CD4-positive, alpha-beta T cell treated with Interleukin-4 for 4 hours (primary cell): ENCODE results near the gene ARHGEF10L.
"Not testable (repeated sequence)": the region's sequence is repeated elsewhere in the genome, so short reads cannot be mapped to it uniquely, and the experiment has no call there.

Experiments
- DNase-seq: peaks from one replicate; pipeline ENCODE4 v3.0.0-alpha.2; 2020

Gene ARHGEF10L

DNA sequence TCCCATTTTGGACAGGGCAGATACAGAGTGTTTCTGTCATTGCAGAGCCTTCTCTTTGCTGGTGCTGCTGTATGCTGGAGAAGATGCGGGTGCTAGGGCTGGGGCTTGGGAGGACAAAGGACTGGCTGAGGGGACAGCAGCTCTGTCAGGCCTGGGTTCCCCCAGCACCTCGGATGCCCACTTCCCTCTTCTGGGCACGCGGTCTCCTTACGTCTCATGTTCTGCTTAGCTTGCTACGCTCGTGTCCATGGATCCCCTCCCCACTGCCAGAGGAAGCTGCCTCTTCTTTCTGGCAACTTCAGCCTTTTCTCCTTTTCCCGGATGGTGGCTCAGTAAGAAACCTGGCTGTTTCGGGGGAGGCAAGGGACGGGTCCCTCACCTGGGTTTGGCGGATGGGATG, 75.7 kb downstream of the ARHGEF10L start:
- no peak for DNase-seq

DNA sequence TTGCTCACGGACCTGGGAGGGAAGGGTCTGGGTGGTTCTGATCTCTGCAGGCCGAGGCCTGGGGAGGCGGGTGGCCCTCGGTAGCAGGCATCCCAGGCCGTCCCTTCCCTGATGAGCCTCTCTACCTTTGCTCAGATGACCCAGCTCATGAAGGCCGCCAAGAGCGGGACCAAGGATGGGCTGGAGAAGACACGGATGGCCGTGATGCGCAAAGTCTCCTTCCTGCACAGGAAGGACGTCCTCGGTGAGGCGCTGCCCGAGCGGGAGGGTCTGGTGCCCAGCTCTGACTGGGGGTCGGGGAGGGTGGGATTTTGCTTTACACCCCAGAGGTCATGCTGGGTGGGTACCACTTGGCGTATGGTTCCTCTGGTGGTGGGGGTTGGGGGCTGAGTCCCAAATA, 76.5 kb downstream of the ARHGEF10L start:
- no peak for DNase-seq

DNA sequence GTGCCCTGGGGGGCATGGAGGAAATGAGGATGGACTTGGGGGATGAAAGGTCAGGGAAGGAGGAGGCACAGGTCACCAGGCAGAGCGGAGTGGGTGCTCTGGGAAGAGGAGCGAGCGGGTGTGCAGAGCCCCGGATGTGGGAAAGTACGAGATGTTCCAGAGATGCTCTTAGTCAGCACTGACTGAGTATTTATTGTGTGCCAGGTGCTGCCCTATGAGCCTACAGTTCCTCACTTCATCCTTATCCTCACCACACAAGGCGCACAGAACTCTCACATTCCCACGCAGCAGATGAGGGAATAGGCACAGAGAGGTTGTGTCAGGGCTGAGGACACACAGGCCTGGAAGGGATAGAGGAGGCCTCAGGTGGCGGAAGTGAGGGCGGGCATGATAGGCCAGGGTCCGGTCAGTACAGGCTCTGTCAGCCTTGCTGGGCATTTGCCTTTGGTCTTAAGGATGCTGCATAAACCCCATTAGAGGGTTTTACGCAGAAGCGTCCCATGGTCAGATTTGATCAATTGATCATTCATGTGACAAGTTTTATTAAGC, 77.3 kb downstream of the ARHGEF10L start:
- DNase-seq = no peak

DNA sequence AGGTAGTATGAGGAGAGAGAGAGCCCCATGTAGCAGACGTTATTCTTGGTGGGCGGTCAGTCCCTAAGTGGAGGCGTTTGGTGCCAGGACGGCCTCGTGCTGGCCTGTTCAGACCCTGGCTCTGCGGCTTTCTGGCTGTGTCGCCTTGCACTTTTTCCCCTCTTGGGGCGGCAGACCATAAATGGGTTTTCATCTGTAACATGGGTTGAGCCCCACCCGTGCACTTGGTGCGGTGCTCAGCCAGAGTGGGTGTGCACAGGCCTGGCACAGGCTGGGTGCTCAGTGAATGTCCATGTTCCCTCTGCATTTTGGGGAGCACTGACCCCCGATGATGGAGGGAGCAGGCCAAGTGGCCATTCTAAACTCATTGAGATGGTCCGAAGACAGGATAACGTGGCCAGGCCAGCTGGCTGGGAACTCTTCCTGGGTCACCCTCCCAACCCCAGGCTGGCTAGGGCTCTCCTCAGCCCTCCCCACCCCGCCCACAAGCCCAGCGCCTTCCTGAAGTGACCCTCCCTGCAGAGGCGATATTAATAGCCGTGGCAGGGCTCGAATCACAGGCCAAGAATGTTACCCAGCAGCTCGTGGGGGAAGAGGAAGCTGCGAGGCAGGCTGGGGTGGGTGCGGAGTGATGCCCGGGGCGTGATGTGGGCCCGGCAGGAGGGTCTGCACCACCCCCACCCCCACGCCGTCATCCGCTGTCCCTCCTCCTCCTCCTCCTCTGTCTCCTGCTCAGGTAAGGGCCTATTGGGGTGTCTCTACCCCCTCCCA, 78.5 kb downstream of the ARHGEF10L start:
- no peak for DNase-seq

DNA sequence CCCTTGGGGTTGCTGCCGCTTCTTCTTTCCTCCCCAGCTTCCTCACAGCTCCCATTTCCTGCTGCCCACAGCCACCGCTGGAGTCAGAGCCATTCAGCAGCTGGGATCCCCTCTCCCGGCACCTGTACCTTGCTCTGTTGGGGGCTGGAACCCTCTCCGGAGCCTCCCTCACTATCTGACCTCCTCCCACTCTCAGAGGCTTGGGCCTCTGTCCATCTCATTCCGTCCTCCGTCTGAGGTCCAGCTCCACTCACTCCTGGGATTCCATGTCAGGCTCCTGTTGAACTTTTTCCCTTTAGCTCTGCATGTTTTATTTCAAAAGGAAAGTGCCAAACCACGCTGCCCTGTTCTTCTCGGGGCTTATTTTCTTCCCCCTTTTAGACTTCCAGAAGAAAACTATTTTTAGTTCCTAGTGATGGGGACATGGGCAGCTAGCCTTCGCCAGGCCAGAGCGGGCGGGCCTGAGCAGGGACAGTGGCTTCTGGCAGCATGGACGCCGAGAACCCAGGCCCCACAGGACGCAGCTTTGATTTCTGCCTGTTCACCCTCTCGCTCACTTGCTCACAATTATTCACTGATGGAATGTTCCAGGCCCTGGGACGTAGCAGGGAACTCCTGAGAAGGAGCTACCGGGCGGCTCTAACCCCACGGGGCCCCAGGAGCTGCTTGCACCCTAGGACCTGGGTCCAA, 79.2 kb downstream of the ARHGEF10L start:
- no peak for DNase-seq

DNA sequence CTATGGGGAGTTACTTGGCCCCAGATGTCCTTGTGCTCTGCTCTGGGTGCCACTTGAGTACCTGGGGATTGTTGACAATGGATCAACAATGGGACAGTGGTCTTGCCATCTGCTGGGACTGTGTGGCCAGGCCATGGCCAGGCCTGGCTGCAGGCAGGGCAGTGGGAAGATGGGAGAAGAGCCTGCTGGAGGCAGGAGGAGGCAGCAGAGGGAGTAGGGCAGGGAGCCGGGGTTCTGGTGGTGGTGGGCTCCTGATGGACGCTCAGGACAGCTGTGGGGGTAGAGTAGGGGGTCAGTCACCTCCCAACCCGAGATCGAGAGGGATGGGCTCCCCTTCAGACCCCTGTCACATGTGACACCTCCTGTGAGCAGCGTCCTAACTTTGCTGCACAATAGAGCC, 81.0 kb downstream of the ARHGEF10L start:
- DNase-seq = no peak

DNA sequence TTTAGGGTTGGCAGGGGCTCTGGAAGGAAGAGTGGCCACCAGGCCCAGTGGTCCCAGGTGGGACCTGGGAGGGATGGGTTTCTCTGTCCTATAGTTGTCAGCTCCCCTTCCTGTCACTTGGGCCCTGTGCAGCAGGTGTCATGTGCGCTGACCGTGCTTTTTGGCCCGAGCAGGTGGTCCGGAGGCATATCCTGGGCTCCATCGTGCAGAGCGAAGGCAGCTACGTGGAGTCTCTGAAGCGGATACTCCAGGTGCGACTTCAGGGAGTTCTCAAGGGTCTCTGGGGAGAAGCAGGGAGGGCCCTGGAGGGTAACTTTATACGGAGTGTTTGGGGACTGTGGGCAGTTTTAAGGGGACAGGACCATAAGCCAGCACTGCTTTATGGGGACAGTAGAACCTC, 82.2 kb downstream of the ARHGEF10L start:
- DNase-seq = no peak

DNA sequence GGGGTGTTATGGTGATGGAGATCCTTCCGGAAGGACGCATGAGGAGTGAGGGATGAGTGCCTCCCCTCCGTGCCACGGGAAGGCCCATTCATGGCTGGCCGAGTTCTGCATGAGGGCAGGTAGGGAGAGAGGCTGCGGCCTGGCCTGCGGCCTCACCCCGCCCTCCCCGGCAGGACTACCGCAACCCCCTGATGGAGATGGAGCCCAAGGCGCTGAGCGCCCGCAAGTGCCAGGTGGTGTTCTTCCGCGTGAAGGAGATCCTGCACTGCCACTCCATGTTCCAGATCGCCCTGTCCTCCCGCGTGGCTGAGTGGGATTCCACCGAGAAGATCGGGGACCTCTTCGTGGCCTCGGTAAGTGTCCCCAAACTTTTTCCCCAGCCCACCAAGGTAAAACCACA, 83.3 kb downstream of the ARHGEF10L start:
- no peak for DNase-seq

DNA sequence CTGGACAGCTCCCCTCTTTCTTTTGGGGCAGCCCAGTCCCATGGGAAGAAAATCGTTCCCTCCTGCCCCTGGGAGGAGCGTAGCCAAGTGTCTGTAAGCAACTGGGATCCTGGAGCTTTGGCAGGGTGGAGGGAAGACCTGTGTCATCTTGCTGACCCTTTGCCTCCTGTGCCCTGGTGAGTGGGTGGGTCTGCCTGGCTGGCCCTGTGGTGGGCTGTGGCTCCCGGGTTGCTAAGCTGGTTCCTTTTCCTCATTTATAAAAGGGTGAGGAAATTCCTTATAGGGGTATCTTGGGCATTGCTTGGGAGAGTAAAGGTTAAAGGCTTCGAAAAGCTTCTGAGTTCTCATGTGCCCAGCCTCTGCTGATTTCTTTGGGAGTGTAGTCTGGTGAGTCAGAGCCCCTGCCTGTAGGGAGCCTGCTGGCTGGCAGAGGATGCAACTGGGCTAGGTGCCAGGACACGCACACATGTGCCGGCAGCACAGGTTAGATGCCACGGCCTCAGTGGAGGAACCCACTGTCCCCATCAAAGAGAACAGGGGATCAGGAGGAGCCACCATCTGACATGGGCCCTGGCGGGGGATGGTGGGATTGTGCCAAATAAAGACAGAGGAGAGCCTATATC, 85.2 kb downstream of the ARHGEF10L start:
- no peak for DNase-seq

DNA sequence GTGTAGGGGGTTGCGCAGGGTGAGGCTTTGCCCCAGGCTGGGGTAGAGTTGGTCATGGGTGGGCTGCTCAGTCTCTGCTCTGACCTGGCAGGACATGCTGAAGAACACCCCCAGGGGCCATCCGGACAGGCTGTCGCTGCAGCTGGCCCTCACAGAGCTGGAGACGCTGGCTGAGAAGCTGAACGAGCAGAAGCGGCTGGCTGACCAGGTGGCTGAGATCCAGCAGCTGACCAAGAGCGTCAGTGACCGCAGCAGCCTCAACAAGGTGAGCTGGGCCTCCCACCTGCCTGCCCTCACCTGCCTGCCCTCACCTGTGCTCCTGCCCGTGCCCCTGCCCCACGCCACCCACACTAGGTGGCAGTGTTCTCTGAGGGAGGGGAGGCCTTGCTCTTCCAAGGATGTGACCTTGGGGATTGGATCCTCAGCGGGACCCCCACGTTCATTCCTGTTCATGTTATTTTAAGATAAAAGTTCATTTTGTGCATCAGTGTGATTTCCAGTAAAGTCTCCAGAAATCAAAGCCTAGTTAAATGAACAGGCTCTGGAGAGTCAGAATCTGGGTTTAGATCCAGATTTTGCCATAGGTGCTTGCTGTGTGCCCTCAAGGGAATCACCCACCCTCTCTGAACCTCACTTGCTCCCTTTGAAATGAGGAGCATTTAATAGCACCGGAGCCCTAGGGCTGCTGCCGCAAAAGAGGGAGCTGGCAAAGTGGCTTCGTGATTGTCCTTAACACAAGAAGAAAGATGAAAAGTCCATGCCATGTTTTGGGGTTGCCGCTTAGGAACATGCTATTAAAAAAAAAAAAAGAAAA, 87.9 kb downstream of the ARHGEF10L start:
- no peak for DNase-seq

DNA sequence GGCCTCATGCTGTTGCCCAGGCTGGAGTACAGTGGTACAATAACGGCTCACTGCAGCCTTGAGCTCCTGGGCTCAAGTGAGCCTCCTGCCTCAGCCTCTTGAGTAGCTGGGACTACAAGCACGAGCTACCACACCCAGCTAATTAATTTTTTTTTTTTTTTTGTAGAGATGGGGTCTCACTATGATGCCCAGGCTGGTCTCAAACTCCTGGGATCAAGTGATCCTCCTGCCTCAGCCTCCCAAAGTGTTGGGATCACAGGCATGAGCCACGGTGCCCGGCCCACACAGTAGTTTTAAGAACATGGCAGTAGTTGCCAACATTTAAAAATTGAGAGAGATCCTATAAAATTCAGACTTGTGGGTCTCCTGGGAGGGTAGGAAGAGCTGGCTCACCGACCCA, 89.5 kb downstream of the ARHGEF10L start:
- not testable (repeated sequence) for DNase-seq

DNA sequence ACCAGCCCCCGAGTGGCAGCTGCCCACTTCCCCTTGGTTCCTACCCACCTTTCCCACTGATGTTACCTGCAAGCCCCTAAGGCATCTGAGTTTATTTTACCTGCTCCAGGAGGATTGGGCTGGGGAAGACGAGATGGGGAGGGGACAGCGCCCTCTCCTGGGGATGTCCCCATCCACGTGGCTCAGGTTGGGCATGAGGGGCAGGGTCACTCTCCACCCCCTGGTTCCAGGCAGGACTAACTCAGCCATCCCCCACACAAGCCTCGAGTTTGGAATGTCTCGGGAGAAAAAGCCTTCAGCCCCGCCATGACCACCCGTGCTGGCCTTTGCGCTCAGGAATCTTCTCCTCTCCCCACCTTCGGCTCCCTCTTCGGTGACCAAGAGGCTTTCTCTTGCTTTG, 90.0 kb downstream of the ARHGEF10L start:
- no peak for DNase-seq

DNA sequence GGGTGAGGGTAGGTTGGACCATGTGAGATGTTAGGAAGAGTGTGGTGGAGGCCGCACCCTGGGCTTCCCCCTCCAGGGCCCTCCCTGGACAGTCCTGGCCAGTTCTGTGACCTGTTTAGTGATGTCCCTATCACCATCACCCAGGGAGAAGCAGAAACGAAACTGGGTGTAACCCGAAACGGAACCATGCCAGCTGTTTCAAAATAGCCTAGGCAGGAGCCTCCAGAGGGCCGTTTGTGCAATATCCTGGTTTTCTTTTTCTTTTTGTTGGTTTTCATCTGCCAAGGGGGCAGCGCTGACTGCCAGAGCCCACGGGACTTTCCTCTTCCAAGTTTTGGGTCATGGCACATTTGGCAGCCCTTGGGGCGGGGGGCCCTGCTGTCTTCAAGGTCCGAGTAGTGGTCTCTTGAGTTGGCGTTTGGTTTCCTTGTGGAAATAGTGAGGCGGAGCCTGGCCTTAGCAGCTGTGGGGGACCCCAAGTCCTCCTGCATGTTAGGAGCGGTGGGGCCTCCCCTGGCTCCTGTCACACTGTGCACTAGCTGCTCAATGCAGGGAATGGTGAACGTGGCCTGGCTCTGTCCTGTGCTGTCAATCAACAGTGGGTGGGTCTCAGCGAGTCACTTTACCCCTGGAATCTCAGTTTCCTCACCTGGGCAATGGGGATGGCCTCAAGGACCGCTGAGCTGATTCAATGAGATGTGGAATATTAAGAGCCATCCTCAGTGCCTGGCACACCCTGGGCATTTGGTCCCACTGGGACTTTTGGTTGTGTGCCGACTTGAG, 90.7 kb downstream of the ARHGEF10L start:
- peak; percentile 19 for DNase-seq

DNA sequence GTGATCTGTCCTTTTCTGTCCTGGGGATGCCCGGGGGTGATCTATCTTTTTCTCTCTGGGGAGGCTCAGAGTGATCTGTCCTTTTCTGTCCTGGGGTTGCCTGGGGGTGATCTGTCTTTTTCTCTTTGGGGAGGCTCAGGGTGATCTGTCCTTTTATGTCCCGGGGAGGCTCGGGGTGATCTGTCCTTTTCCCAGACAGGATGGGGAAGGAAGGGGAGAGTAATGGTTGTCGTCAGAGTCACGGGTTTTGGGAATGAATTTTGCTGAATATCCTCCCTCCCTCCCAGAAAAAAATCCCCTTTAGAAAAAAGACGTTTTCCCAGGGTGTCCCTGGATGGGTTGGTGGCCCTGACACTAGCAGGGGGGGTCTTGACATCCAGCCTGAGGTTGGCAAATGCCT, 91.5 kb downstream of the ARHGEF10L start:
- no peak for DNase-seq

DNA sequence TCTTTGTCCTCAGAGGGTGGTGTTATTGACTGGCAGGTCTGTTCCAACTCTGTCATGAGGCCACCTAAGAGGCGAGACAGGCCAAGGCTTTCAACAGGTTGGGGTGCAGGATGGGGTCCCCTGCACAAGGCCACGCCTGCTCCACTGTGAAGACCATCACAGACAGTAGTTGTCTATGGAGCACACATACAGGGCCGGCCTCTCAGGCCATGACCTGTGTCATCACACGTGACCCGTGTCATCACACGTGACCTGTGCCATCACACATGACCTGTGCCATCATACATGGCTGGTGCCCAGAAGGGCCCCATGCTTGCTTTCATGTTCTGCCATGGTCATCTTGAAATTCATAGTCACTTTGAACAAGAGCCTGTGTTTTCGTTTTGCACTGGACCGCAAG, 91.9 kb downstream of the ARHGEF10L start:
- no peak for DNase-seq

DNA sequence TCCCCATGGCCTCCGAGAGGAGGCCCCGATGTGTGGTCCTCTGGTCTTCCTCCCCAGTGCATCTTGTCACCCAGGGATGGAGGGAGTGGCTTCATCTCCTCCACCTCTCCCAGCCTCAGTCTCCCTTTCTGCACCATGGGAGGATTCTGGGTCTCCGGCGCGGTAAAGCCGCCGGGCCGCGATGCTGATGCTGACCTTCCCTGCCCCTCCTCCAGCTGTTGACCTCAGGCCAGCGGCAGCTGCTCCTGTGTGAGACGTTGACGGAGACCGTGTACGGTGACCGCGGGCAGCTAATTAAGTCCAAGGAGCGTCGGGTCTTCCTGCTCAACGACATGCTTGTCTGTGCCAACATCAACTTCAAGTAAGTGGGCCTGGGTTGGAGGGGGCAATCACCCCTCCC, 92.6 kb downstream of the ARHGEF10L start:
- no peak for DNase-seq

DNA sequence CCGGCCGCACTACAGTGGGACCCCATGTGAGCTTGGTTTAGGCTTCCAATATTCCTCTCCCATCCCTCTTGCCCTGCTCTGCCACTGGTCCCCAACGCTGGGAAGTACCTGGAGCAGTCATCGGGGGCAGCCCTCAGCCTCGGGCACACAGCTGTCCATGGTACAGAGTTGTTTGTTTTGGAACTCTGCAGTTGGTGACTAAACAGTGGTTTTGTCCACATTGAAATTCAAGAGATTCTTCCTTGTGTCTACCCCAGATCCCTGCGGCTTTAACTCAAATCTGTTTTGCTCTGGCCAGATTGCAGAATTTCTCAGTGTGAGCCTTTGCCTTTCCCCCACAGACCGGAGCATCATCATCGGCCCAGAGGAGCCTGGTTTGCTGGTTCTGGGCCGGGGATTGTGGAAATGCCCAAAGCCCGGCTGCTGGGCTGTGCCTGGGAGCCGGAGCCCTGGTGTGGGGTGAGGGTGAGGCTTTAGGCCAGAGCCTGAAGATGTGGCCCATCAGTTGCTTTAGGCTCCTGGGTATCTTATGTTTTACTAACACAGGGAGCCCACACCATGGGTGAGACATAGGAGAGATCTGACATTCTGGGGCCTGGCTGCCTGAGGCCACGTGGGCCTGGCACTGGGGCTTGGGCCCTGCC, 93.2 kb downstream of the ARHGEF10L start:
- DNase-seq = no peak

DNA sequence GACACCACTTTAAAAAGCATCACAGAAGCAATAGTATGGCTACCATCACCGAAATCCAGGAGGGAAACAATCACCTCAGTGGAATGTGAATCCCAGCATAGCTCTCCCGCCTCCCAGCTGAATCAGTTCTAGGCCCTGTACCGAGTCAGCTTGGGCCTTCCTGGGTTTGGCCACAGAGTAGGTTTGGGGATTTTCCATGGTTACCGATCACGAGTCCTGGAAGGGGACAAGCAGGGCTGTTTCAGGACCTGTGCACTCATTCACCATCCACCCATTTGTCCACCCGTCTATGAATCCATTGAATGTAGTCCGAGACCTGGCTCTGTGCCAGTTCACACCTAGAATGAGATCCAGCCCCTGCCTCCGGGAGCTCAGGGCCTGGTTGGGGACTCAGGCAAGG, 94.2 kb downstream of the ARHGEF10L start:
- no peak for DNase-seq

DNA sequence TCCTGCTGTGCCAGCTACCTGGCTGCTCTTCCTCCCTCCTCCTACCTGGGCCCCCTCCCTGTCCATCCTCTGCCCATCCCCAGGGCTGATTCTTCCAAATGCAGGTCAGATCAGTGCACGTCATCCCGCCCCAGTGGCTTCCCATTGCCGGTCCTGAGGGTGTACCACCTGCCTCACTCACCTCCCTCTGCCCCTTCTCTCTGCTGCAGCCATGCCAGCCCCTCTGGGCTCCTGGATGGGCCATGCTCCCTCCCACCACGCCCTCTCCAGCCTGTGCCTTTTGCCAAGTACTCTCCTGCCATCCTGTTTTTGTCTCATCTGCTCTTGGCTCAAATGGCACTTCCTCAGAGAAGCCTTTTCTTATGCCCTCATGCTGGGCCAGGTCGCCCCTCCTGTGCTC, 95.8 kb downstream of the ARHGEF10L start:
- no peak for DNase-seq

DNA sequence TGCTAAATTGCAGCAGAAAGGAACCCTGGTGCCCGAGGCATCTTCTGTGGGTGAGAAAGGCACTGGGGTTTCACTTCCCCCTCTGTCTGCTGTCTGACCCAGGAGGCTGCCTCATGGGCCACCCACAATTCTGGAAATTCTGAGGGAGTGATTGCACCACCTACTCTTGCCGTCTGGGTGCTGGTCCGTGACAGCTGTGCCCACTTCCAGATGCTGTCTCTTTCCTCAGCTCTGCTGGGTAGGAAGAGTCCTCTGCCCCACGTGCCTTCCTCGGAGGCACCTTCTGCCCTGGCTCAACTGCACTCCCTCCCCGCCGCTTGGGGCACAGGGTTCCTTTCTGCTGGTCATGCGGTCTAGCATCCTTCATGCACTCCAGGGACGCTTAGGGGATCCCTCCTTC, 96.3 kb downstream of the ARHGEF10L start:
- peak; percentile 5 for DNase-seq

DNA sequence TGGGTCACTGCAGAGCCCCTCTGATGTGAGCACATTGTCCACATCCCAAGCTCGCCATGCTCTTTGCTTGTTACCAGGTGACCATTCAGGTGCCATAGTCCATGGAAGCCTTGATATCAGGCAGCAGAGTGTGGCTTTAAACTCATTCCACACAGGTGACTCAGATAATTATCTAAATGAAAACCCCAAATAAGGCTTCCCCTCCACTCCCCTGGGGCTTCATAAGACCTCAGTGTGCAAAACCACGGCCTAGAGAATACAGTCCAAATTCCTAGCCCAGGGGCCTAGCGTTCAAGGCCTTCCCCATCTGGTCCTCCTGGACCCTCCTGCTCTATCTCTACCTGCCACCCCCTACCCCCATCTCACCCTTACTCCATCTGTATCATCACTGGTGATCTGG, 97.1 kb downstream of the ARHGEF10L start:
- no peak for DNase-seq

DNA sequence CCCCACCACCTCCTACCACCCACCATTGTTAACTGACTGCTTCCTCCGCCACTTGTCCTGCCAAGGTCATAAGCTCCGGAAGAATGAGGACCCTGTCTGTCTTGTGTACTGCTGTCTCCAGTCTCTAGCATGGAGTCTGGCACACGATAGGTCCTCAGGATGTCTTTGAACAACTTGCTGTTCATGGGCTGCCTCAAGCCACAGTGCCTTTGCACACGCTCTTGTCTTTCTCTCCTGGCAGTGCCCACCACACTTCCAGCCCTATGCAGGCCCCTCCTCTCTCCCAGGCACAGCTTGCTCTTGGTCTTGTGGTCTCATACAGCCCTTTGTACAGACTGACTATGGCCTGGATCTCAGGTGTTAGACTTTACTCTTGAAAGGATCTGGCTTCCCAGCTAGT, 97.6 kb downstream of the ARHGEF10L start:
- no peak for DNase-seq
